Lung (tissue), 12 donors: ENCODE measurements around the gene CSNK1G1. TPM values are rescaled to one million over a fixed set of nuclear protein-coding genes. Genes with fewer than 3 reads are reported as not detected.

ENCODE experiments used
- ATAC-seq: fragments of 200-7000 bp; cut with Tn5 transposase; one replicate; pipeline ENCODE4 v1.9.1; 2020; ENCODE audit warnings: moderate number of reproducible peaks; ENCODE audit not compliant: insufficient read depth, low FRiP score
- DNase-seq, 3 donors: peaks; one replicate each; pipeline ENCODE4 v3.0.0-alpha.2; 2013 to 2017
- H3K27ac ChIP-seq, 2 donors: one replicate each; pipeline ENCODE4 v1.5.1; 2013; ENCODE audit warnings: mild to moderate bottlenecking in 2 of 2, moderate library complexity in 2 of 2, control low read depth in 1 of 2, inconsistent platforms in 1 of 2, low read depth in 1 of 2, low read length in 1 of 2
- H3K27me3 ChIP-seq, 3 donors: one replicate each; pipeline ENCODE4 v1.5.1; 2013; ENCODE audit warnings: low read length in 2 of 3; ENCODE audit not compliant: control insufficient read depth in 3 of 3, insufficient read depth in 3 of 3
- H3K36me3 ChIP-seq, 4 donors: one replicate each; pipeline ENCODE4 v1.5.1; 2013; ENCODE audit warnings: low read length in 4 of 4, mild to moderate bottlenecking in 1 of 4, moderate library complexity in 1 of 4; ENCODE audit not compliant: control insufficient read depth in 4 of 4, insufficient read depth in 4 of 4
- H3K4me1 ChIP-seq, 5 donors: one replicate each; pipeline ENCODE4 v1.5.1; 2013; ENCODE audit warnings: low read length in 5 of 5, mild to moderate bottlenecking in 2 of 5, moderate library complexity in 1 of 5; ENCODE audit not compliant: control insufficient read depth in 5 of 5, insufficient read depth in 5 of 5
- H3K4me3 ChIP-seq: one replicate; pipeline ENCODE4 v1.5.1; 2013; ENCODE audit warnings: mild to moderate bottlenecking, control low read depth, moderate library complexity
- H3K9ac ChIP-seq, 2 donors: one replicate each; pipeline ENCODE4 v1.5.1; 2013; ENCODE audit warnings: low read length in 2 of 2, control low read depth in 1 of 2; ENCODE audit not compliant: insufficient read depth in 1 of 2
- H3K9me3 ChIP-seq, 4 donors: one replicate each; pipeline ENCODE4 v1.5.1; 2013; ENCODE audit warnings: low read length in 3 of 4, mild to moderate bottlenecking in 1 of 4, moderate library complexity in 1 of 4; ENCODE audit not compliant: control insufficient read depth in 4 of 4, insufficient read depth in 3 of 4
- WGBS, 2 donors: extraction: QIAGEN DNeasy Blood & Tissue Kit; methylation state at CpG; one replicate each; pipeline ENCODE4 v1.1.7; 2013; 5-methylcytosine and 5-hydroxymethylcytosine counted together
- polyA plus RNA-seq, 2 donors: library from polyadenylated mRNA; stranded (reverse); fragments of 200-250 nt; gene quantifications; one replicate each; pipeline ENCODE4 v1.2.1, GENCODE V29; 2013
- total RNA-seq, 2 donors: library from RNA; depleted of rRNA in 1 of 2; stranded (reverse); fragments of >200 nt in 1 of 2; gene quantifications; one replicate each; pipeline ENCODE4 v1.2.1, GENCODE V29; 2014 to 2021
- TF ChIP-seq, protein P1 (sequence below): IDR thresholded peaks from 2 replicates; pipeline ENCODE4 v1.5.1; 2012; ENCODE audit warnings: mild to moderate bottlenecking; ENCODE audit errors: control extremely low read depth, extremely low read depth
- donor health status: control.
- donor health status: control.
- donor health status: Bipolar disorder and iron deficiency.
- donor health status: healthy.
- donor health status: DM: yes; HTN: yes; CAD: no.

Gene CSNK1G1
- total and polyA plus RNA-seq, 4 donors, result 3.0 to 50.4 (median 12.9) TPM

DNA sequence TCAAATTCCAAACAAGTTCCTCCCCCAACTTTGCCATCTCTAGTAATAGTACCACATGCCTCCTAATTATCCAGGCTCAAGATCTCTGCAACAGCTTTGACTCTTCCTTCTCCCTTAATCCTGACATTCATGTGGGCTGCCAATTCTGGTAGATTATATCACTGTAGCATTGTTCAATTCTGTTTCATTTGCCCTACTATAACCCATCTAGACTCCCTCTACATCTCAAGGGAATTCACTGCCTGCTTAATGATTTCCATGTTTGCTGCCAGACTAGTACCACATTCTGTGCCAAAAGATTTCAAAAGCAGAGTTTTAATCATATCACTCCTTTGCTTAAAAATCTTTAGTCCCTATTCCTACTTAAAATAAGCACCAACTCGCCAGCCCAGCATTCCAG, 158.5 kb downstream of the CSNK1G1 start:
- Histone ChIP-seq H3K36me3 (peaks cover 0 to 12% (median 8%) of the 10 kb centered on the region in 4 donors), H3K27ac (no peak overlapping the region), H3K9me3 (no peaks in the 10 kb centered on the region), H3K9ac (no peak overlapping the region), H3K4me3 (no peak overlapping the region), H3K4me1 (peaks cover 0 to 6% (median 0%) of the 10 kb centered on the region in 5 donors), H3K27me3 (no peaks in the 10 kb centered on the region)
- ATAC-seq (no peak), DNase-seq (peak in 2 of 3 donors; percentile 69)
- TF ChIP-seq, protein P1, sequence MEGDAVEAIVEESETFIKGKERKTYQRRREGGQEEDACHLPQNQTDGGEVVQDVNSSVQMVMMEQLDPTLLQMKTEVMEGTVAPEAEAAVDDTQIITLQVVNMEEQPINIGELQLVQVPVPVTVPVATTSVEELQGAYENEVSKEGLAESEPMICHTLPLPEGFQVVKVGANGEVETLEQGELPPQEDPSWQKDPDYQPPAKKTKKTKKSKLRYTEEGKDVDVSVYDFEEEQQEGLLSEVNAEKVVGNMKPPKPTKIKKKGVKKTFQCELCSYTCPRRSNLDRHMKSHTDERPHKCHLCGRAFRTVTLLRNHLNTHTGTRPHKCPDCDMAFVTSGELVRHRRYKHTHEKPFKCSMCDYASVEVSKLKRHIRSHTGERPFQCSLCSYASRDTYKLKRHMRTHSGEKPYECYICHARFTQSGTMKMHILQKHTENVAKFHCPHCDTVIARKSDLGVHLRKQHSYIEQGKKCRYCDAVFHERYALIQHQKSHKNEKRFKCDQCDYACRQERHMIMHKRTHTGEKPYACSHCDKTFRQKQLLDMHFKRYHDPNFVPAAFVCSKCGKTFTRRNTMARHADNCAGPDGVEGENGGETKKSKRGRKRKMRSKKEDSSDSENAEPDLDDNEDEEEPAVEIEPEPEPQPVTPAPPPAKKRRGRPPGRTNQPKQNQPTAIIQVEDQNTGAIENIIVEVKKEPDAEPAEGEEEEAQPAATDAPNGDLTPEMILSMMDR, result no peak
- WGBS, 2 donors, result 89 to 90% methylated on average over 1 of the region's 1 CpG

DNA sequence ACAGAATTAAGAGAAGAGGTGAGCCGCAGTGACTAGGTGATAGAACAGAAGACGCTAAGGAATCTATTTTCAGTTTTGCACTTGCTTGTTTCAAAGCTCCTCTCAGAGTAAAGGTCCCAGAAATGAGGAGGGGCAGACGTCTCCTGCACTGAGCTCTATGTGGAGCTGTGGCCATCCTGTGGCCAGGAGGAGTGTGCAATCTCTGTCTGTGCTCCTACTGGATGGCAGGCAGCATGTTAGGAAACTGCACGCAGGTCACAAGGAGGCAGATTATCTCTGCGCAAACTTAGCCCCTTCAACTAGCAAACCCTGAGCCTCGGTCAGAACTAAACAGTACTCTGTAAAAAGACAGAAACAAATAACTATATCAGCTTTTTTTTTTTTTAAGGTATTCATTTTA, 162.0 kb downstream of the CSNK1G1 start:
- no peak overlapping the region for H3K9ac ChIP-seq
- ATAC-seq (no peak), DNase-seq (no peak)
- no peak overlapping the region for H3K4me3 ChIP-seq
- no peak overlapping the region for H3K27ac ChIP-seq
- no peaks in the 10 kb centered on the region for H3K9me3 ChIP-seq
- peaks cover 0 to 6% (median 2%) of the 10 kb centered on the region in 5 donors for H3K4me1 ChIP-seq
- no peaks in the 10 kb centered on the region for H3K27me3 ChIP-seq
- TF ChIP-seq, protein P1, result no peak
- peaks cover 0 to 8% (median 4%) of the 10 kb centered on the region in 4 donors for H3K36me3 ChIP-seq
- 90 to 92% methylated on average over 6 of the region's 6 CpGs for WGBS, 2 donors

DNA sequence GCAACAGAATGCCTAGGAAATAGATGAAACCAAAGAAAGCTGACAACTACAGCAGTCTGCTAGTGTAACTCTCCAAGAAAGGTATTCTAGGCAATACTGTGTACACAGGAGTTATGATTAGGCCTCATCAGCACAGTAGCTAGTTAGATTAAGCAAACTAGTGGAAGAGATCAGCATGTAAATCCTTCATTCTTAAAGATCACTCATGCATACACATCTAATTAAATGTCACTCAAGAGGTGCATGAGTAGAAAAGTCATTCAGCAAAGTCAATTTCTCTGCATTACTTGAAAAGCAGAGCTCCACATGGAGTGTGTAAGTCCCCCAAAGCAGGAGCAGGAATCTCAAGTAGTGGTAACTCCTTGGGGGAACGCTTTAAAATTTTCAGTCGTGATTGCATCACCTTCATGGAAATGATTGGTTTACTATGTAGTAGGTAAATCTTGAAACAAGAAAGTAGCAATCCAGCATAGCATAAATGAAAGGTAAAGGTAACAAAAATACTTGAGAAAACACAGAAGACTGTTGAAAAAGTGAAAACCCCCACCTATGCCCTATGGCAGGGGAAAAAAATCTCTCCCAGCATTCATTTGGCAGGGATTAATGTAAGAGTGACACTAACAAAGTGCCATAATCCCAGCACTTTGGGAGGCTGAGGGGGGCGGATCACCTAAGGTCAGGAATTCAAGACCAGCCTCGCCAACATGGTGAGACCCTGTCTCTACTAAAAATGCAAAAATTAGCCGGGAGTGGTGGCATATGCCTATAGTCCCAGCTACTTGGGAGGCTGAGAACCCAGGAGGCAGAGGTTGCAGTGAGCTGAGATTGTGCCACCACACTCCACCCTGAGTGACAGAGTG, 163.8 kb downstream of the CSNK1G1 start:
- Histone ChIP-seq H3K27ac (no peak overlapping the region), H3K4me3 (no peak overlapping the region), H3K9me3 (no peaks in the 10 kb centered on the region), H3K4me1 (peaks cover 0 to 6% (median 0%) of the 10 kb centered on the region in 5 donors), H3K27me3 (no peaks in the 10 kb centered on the region), H3K9ac (no peak overlapping the region), H3K36me3 (peaks cover 0 to 8% (median 5%) of the 10 kb centered on the region in 4 donors)
- DNase-seq, result peak in 1 of 3 donors; percentile 12
- no peak for ATAC-seq
- 89 to 93% methylated on average over 5 of the region's 5 CpGs for WGBS, 2 donors
- TF ChIP-seq, protein P1, result no peak
